NCI-H446 treated with DMSO at 0.1 percent for 48 hours (cell line): Measurements from ENCODE around the gene MET.
"Not testable (repeated sequence)": the region's sequence is repeated elsewhere in the genome, so short reads cannot be mapped to it uniquely, and the experiment has no call there.

ENCODE experiments used
- DNase-seq: peaks from one replicate; lab custom pipeline; 2025; lab: John Stamatoyannopoulos, UW

The MET gene

GRCh38 chr7:116810267-116811116 lies 138.5 kb downstream of the MET start:
- DNase-seq, result no peak

GRCh38 chr7:116811768-116812167 lies 139.8 kb downstream of the MET start:
- DNase-seq, result no peak

GRCh38 chr7:116812860-116813259 lies 140.9 kb downstream of the MET start:
- DNase-seq, result no peak

GRCh38 chr7:116813371-116813770 lies 141.4 kb downstream of the MET start:
- not testable (repeated sequence) for DNase-seq

- no peak for DNase-seq
Observed at GRCh38 chr7:116815041-116815440, 143.0 kb downstream of the MET start.

- no peak for DNase-seq
Observed at GRCh38 chr7:116820149-116820548, 148.2 kb downstream of the MET start.

- DNase-seq, result not testable (repeated sequence)
Observed at GRCh38 chr7:116821647-116822046, 149.7 kb downstream of the MET start.

- no peak for DNase-seq
Observed at GRCh38 chr7:116824449-116824848, 152.5 kb downstream of the MET start.

- DNase-seq, result no peak
Observed at GRCh38 chr7:116828281-116828680, 156.3 kb downstream of the MET start.

- no peak for DNase-seq
Observed at GRCh38 chr7:116829041-116829440, 157.0 kb downstream of the MET start.

GRCh38 chr7:116829493-116829892 lies 157.5 kb downstream of the MET start:
- no peak for DNase-seq

- DNase-seq, result no peak
Observed at GRCh38 chr7:116832692-116833091, 160.7 kb downstream of the MET start.

- no peak for DNase-seq
Observed at GRCh38 chr7:116834815-116835504, 163.0 kb downstream of the MET start.

GRCh38 chr7:116836048-116836447 lies 164.1 kb downstream of the MET start:
- DNase-seq, result no peak

- no peak for DNase-seq
Observed at GRCh38 chr7:116836911-116837310, 164.9 kb downstream of the MET start.

GRCh38 chr7:116837586-116837985 lies 165.6 kb downstream of the MET start:
- no peak for DNase-seq

- no peak for DNase-seq
Observed at GRCh38 chr7:116840256-116840655, 168.3 kb downstream of the MET start.

GRCh38 chr7:116842371-116842770 lies 170.4 kb downstream of the MET start:
- DNase-seq, result no peak

GRCh38 chr7:116843378-116843777 lies 171.4 kb downstream of the MET start:
- no peak for DNase-seq
